Right lobe of liver (tissue), 6 donors: ENCODE results near the gene UBE2G1. TPM values are rescaled to one million over a fixed set of nuclear protein-coding genes. Genes with fewer than 3 reads are reported as not detected.

ENCODE experiments used
- ATAC-seq, 4 donors: fragments of 200-7000 bp; cut with Tn5 transposase; one replicate each; pipeline ENCODE4 v1.9.1; 2020; ENCODE audit warnings: mild to moderate bottlenecking in 4 of 4, moderate library complexity in 4 of 4
- DNase-seq, 3 donors: peaks; one replicate each; pipeline ENCODE4 v3.0.0-alpha.2; 2020
- H3K27ac ChIP-seq, 3 donors: fragments of 200-600 bp; one replicate each; pipeline ENCODE4 v1.8.0; 2022
- H3K27me3 ChIP-seq, 2 donors: fragments of 200-600 bp; one replicate each; pipeline ENCODE4 v1.8.0; 2022
- H3K36me3 ChIP-seq, 4 donors: fragments of 200-600 bp; sonication (generic) in 1 of 4; one replicate each; pipeline versions ENCODE4 v1.5.1 to v1.8.0; 2017 to 2022; ENCODE audit warnings: control low read depth in 1 of 4
- H3K4me1 ChIP-seq, 4 donors: fragments of 200-600 bp; sonication (generic) in 1 of 4; one replicate each; pipeline versions ENCODE4 v1.5.1 to v1.8.0; 2017 to 2022; ENCODE audit warnings: control low read depth in 1 of 4
- H3K4me3 ChIP-seq, 3 donors: fragments of 200-600 bp; one replicate each; pipeline ENCODE4 v1.8.0; 2022
- H3K9me3 ChIP-seq, 4 donors: fragments of 200-600 bp; sonication (generic) in 1 of 4; one replicate each; pipeline versions ENCODE4 v1.5.1 to v1.8.0; 2017 to 2022; ENCODE audit warnings: control low read depth in 1 of 4
- POLR2A ChIP-seq: fragments of 450-650 bp; IDR thresholded peaks from one replicate; pipeline ENCODE4 v1.6.1; 2017; ENCODE audit warnings: antibody characterized with exemption, mild to moderate bottlenecking
- WGBS: methylation state at CpG from one replicate; pipeline ENCODE4 v1.1.6; 2018; ENCODE audit warnings: low coverage, low lambda C conversion rate; ENCODE audit not compliant: insufficient coverage; ENCODE audit errors: missing lambda C conversion rate; 5-methylcytosine and 5-hydroxymethylcytosine counted together
- intact Hi-C, 2 donors: fragments of 100-400 bp; cut with DNase I; formaldehyde crosslinking; loops; one replicate each; pipeline versions ENCODE4 v1.11.2 to v1.14.1; 2022
- total RNA-seq, 6 experiments: library from RNA; depleted of rRNA in 2 of 6; stranded (reverse); fragments of >200 nt in 2 of 6; fragmentation: NEBNext Ultra II Directional in 3 of 6; extraction: Animal tissue kit (Norgen Biotek cat#: 25700) in 3 of 6; gene quantifications; one replicate each; pipeline versions ENCODE4 v1.1.0 to v1.2.4, GENCODE V29; 2016 to 2023
- TF ChIP-seq, protein P1 (sequence below), 4 donors: fragments of 200-600 bp in 3 of 4; fragments of 450-650 bp in 1 of 4; IDR thresholded peaks; one replicate each; pipeline versions ENCODE4 v1.5.1 to v1.8.0; 2016 to 2022; ENCODE audit warnings: antibody characterized with exemption in 4 of 4, mild to moderate bottlenecking in 2 of 4
- donor health status: DM: no; HTN: yes; CAD: no.
- donor health status: DM: no; HTN: no; CAD: no.
- donor health status: DM: no; HTN: no; CAD: no.
- donor health status: DM: no; HTN: yes; CAD: no.
- donor health status: DM: no; HTN: yes; CAD: no.

The UBE2G1 gene
- total RNA-seq, 6 experiments from 2014 or later, result 30.3 to 45.5 (median 38.8) TPM

DNA sequence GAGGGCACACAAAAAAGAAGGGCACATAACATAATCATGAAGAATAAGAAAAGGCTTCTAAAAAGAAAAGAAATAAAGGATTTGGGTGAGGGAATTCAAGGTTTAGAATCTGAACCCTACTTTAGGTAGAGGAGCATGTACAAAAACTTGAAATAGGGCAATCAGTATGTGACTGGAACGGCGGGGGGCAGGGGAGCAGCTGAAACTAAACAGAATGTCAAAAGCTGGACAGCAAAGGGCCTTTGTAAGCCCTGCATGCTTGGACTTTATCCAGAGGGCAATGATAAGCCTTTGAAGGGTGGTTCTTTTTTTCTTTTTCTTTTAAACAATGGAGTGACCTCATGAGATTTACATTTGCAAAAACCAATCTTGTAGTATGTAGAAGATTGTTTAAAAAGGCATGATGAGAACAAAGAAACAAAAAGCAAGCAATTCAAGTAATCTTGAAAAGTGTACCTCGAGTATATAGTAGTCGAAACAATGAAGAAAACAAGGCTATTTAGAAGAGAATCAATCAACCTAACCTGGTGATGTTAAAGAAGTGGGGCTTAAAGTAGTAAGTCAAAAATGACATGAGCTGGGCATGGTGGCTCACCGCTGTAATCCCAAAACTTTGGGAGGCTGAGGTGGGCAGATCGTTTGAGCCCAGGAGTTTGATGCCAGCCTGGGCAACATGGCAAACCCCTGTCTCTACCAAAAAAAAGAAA is 56.0 kb downstream of the UBE2G1 start:
- ATAC-seq, result peak; percentile 83 to 93 (median 88)
- DNase-seq, result peak; percentile 40 to 69 (median 63)
- Histone ChIP-seq H3K36me3 (peaks cover 0 to 12% (median 0%) of the 10 kb centered on the region in 4 donors), H3K4me1 (peaks cover 0 to 35% (median 8%) of the 10 kb centered on the region in 4 donors), H3K4me3 (no peak overlapping the region), H3K9me3 (no peaks in the 10 kb centered on the region), H3K27ac (no peak overlapping the region), H3K27me3 (no peaks in the 10 kb centered on the region)
- 30% methylated on average over 4 of the region's 6 CpGs for WGBS
- intact Hi-C loops, result no loop called here
- TF ChIP-seq, protein P1, sequence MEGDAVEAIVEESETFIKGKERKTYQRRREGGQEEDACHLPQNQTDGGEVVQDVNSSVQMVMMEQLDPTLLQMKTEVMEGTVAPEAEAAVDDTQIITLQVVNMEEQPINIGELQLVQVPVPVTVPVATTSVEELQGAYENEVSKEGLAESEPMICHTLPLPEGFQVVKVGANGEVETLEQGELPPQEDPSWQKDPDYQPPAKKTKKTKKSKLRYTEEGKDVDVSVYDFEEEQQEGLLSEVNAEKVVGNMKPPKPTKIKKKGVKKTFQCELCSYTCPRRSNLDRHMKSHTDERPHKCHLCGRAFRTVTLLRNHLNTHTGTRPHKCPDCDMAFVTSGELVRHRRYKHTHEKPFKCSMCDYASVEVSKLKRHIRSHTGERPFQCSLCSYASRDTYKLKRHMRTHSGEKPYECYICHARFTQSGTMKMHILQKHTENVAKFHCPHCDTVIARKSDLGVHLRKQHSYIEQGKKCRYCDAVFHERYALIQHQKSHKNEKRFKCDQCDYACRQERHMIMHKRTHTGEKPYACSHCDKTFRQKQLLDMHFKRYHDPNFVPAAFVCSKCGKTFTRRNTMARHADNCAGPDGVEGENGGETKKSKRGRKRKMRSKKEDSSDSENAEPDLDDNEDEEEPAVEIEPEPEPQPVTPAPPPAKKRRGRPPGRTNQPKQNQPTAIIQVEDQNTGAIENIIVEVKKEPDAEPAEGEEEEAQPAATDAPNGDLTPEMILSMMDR (IDR thresholded peaks at IDR 0.05), result no peak
- no peak for TF ChIP-seq POLR2A

DNA sequence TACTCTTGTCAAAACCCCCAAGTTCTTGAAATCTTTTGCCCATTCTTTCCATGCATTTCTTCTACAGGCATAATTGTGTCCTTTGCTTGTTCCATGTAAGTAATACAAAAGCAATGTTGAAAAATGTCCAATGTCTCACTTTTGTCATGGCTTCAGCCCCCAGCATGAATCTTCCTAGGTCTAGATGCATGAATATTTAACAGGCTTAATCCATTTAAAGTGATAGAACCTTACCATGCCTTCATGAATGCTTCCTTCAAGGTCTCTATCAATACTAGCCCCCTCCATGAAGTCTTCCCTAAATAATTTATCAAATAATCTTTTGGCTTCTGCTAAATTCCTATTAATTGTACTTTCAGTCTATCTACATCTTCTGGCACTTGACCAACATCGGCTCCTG is 56.6 kb downstream of the UBE2G1 start:
- TF ChIP-seq, protein P1 (IDR thresholded peaks at IDR 0.05), result no peak
- no peak for TF ChIP-seq POLR2A
- peaks cover 0 to 12% (median 0%) of the 10 kb centered on the region in 4 donors for H3K36me3 ChIP-seq
- intact Hi-C loops, result no loop called here
- 6% methylated on average over 1 of the region's 1 CpG for WGBS
- H3K27ac ChIP-seq, result no peak overlapping the region
- ATAC-seq, result no peak
- H3K27me3 ChIP-seq, result no peaks in the 10 kb centered on the region
- no peaks in the 10 kb centered on the region for H3K9me3 ChIP-seq
- DNase-seq, result no peak
- no peak overlapping the region for H3K4me3 ChIP-seq
- H3K4me1 ChIP-seq, result peaks cover 0 to 35% (median 8%) of the 10 kb centered on the region in 4 donors

DNA sequence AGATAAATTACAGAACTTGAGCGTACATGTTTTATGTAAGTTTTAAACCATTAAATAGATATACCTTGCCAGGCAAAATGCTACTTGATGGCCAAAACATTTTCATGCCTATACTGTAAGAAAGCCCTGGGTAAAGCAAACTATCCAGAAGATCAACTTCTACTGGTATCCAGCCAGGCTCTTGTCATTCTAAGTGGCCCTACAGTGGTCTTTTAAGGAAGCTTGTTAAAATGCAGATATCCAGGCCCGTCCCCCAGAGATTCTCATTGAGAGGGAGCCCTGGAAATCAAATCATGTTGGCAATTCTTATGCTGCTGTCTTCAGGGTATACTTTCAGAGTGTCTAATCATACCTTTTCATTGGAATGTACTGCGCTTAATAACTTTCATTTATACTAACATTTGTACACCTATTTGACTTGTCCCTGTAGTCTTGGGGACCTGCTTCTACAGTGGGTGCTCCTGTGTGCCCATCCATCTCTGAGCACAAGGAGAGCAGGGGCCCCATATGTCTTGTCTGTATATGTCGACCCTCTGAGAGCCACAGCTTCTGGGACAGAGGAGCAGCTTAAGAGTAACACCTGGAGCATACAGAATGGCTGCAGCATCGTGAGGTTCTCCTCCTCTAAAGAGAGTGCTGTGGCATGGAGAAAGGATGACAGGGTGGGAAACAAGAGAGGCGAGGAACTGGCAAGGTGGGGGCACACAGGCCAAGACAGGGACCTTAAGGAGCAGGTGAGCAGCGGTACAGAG is 59.1 kb downstream of the UBE2G1 start:
- TF ChIP-seq, protein P1 (IDR thresholded peaks at IDR 0.05), result no peak
- TF ChIP-seq POLR2A, result no peak
- H3K27me3 ChIP-seq, result no peaks in the 10 kb centered on the region
- no peak overlapping the region for H3K27ac ChIP-seq
- DNase-seq (no peak), ATAC-seq (no peak)
- H3K36me3 ChIP-seq, result peaks cover 0 to 12% (median 0%) of the 10 kb centered on the region in 4 donors
- peaks cover 0 to 28% (median 8%) of the 10 kb centered on the region in 4 donors for H3K4me1 ChIP-seq
- 91% methylated on average over 4 of the region's 7 CpGs for WGBS
- H3K4me3 ChIP-seq, result no peak overlapping the region
- no peaks in the 10 kb centered on the region for H3K9me3 ChIP-seq
- intact Hi-C loops, result no loop called here

DNA sequence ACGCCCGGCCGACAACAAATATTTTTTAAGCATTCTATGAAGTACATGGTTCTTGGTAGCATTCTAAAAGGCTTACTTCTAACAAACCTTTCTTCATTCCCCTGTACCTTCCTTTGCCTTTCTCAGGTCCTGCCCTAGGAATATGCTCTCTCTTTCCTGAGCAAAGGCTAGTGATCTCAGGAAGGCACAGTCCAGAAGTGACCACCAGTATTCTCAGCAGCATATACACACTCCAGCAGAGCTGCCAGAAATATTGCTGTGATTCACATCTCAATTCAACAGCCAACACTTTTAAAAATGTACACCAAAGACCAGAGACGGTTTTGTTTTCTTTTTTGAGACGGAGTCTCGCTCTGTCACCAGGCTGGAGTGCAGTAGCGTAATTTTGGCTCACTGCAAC is 61.3 kb downstream of the UBE2G1 start:
- Histone ChIP-seq H3K9me3 (no peaks in the 10 kb centered on the region), H3K36me3 (peaks cover 0 to 12% (median 0%) of the 10 kb centered on the region in 4 donors), H3K27me3 (no peaks in the 10 kb centered on the region), H3K4me3 (no peak overlapping the region), H3K27ac (no peak overlapping the region), H3K4me1 (peaks cover 0 to 17% (median 4%) of the 10 kb centered on the region in 4 donors)
- no peak for TF ChIP-seq POLR2A
- TF ChIP-seq, protein P1 (IDR thresholded peaks at IDR 0.05), result no peak
- DNase-seq (no peak), ATAC-seq (no peak)
- WGBS, result 86% methylated on average over 3 of the region's 7 CpGs
- intact Hi-C loops, result no loop called here
